ENCODE data around the gene ABCB11. TPM values are rescaled to one million over a fixed set of nuclear protein-coding genes. Genes with fewer than 3 reads are reported as not detected.

Gene ABCB11
- total RNA-seq, 1 experiment from 2014 or later: not detected

DNA sequence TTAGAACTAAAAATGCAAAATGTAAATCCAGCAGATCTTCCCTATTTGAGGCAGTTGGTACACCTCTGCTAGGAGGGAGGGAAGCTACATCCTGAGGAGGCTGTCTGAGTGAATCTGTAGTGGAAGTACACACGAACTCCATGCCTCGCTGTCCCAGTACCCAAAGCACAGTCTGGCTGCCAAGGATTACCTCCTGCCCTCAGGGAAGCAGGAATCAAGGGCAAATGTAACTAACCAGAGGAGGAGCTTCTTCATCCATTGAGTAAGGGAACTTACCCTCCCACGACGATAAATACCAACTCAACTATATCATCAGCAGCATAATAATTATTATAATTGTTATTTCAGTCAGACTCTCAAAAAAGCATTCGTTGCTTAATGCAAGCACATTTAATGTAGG is 40.3 kb upstream of the ABCB11 start:
- Histone ChIP-seq H3K27ac (ENCODE audit: low read depth, low read length, poor library complexity, severe bottlenecking) (no peak overlapping the region), H3K9me3 (ENCODE audit: low read depth, low read length, poor library complexity, severe bottlenecking) (no peaks in the 10 kb centered on the region), H3K4me3 (ENCODE audit: low read depth, low read length, poor library complexity, severe bottlenecking) (no peak overlapping the region), H3K27me3 (replicated peaks; ENCODE audit: insufficient read depth, low read depth, low read length, poor library complexity) (peaks cover 11% of the 10 kb centered on the region), H3K4me1 (ENCODE audit: insufficient read depth, low read length, poor library complexity, severe bottlenecking) (no peaks in the 10 kb centered on the region), H3K36me3 (ENCODE audit: insufficient read depth, low read length, poor library complexity, severe bottlenecking) (no peaks in the 10 kb centered on the region)
- ChIA-PET CTCF (interaction anchor here (1.1 kb wide), 1 partner anchor 159 kb away, joined by 4 read pairs; no protein-coding TSS in a partner anchor), POLR2A (ENCODE audit: low non-redundant PET) (no interaction called here)
- TF ChIP-seq EZH2 (IDR thresholded peaks at IDR 0.05; ENCODE audit: borderline replicate concordance, low read depth, low read length, poor library complexity, severe bottlenecking): no peak
- TF ChIP-seq CTCF (conservative IDR thresholded peaks at IDR 0.05; ENCODE audit: low read depth, low read length): no peak
- no peak for DNase-seq (ENCODE audit: low spot score)
- BruUV-seq (replicated peaks): no TSS peak
- intact Hi-C loops (cut with micrococcal nuclease; ENCODE audit: unreplicated experiment): no loop called here

DNA sequence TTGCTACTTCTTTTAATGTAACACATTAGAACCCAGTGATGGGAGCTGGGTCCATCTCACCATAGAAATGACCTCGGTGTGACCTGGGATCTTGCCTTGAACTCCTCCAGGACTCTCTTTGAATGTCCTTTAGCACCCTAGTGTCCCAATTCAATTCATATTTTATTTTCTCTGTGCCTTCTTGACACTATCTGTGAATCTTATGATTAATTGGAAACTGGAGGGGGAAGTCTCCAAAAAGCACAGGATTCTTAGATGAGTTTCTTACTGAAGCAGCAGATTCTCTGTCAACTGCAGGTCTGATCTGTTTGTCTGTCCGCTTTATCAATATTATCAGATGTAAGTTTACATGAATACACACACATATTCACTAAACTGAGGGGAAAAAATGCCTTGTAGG is 38.7 kb upstream of the ABCB11 start:
- H3K4me1 ChIP-seq (ENCODE audit: insufficient read depth, low read length, poor library complexity, severe bottlenecking): no peaks in the 10 kb centered on the region
- BruUV-seq (replicated peaks): no TSS peak
- DNase-seq (ENCODE audit: low spot score): no peak
- H3K27ac ChIP-seq (ENCODE audit: low read depth, low read length, poor library complexity, severe bottlenecking): no peak overlapping the region
- no peaks in the 10 kb centered on the region for H3K9me3 ChIP-seq (ENCODE audit: low read depth, low read length, poor library complexity, severe bottlenecking)
- intact Hi-C loops (cut with micrococcal nuclease; ENCODE audit: unreplicated experiment): no loop called here
- H3K27me3 ChIP-seq (replicated peaks; ENCODE audit: insufficient read depth, low read depth, low read length, poor library complexity): peaks cover 11% of the 10 kb centered on the region
- H3K36me3 ChIP-seq (ENCODE audit: insufficient read depth, low read length, poor library complexity, severe bottlenecking): no peaks in the 10 kb centered on the region
- CTCF ChIA-PET: no interaction called here
- no peak overlapping the region for H3K4me3 ChIP-seq (ENCODE audit: low read depth, low read length, poor library complexity, severe bottlenecking)
- POLR2A ChIA-PET (ENCODE audit: low non-redundant PET): no interaction called here
- TF ChIP-seq CTCF (conservative IDR thresholded peaks at IDR 0.05; ENCODE audit: low read depth, low read length) (no peak), EZH2 (IDR thresholded peaks at IDR 0.05; ENCODE audit: borderline replicate concordance, low read depth, low read length, poor library complexity, severe bottlenecking) (no peak)

- BruUV-seq (replicated peaks): no TSS peak
- TF ChIP-seq CTCF (conservative IDR thresholded peaks at IDR 0.05; ENCODE audit: low read depth, low read length): no peak
- TF ChIP-seq EZH2 (IDR thresholded peaks at IDR 0.05; ENCODE audit: borderline replicate concordance, low read depth, low read length, poor library complexity, severe bottlenecking): no peak
- Histone ChIP-seq H3K9me3 (ENCODE audit: low read depth, low read length, poor library complexity, severe bottlenecking) (no peaks in the 10 kb centered on the region), H3K36me3 (ENCODE audit: insufficient read depth, low read length, poor library complexity, severe bottlenecking) (no peaks in the 10 kb centered on the region), H3K4me1 (ENCODE audit: insufficient read depth, low read length, poor library complexity, severe bottlenecking) (no peaks in the 10 kb centered on the region), H3K4me3 (ENCODE audit: low read depth, low read length, poor library complexity, severe bottlenecking) (no peak within 1 kb of the TSS), H3K27ac (ENCODE audit: low read depth, low read length, poor library complexity, severe bottlenecking) (no peak within 1 kb of the TSS), H3K27me3 (replicated peaks; ENCODE audit: insufficient read depth, low read depth, low read length, poor library complexity) (peaks cover 11% of the 10 kb centered on the region)
- CTCF ChIA-PET: no interaction called here
- intact Hi-C loops (cut with micrococcal nuclease; ENCODE audit: unreplicated experiment): no loop called here
- DNase-seq (ENCODE audit: low spot score): peak; percentile 12
- POLR2A ChIA-PET (ENCODE audit: low non-redundant PET): no interaction called here
These were observed 38.2 kb upstream of the ABCB11 start, which contains the start of gene DHRS9 for GRCh38 chr2:169069341-169069740. DHRS9 (plus strand) TSS chr2:169069563; CDS start chr2:169081582, 12,019 bp downstream.

All from A673 (cell line).